Measurements from ENCODE around the gene HPSE. TPM values are rescaled to one million over a fixed set of nuclear protein-coding genes. Genes with fewer than 3 reads are reported as not detected.
A peak's percentile ranks its signal among the peaks of the same experiment; 100 is the strongest.

HPSE gene
- total and polyA plus RNA-seq, 9 of the 15 experiments (the other 6 are each of a cell fraction or from before 2014, with no cell fraction given) = 0.01 to 0.42 (median 0.14) TPM; not detected in 1

DNA sequence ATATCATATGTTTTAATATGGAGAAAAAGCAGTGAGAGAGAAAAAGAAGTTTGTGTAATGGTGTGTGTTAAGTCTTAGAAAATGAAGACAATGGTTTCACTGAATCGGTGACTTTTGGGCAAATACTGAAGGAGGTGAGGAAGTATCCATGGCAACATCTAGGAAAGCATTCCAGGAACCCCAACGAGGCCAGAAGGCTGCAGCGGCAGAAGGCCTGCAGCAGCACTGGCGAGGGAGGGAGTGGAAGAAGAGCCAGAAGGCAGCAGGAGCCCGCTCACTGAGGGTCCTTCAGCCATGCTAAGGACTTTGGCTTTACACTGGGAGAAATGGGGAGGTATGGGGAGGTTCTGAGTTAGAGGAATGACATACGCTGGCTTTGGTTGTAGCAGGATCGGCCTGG is 76.8 kb downstream of the HPSE start:
- TF ChIP-seq ZNF277 (CRISPR knock-in tag; IDR thresholded peaks at IDR 0.05; ENCODE audit: borderline replicate concordance) (no peak), RFX1 (IDR thresholded peaks at IDR 0.05) (peak; percentile 36)
- ChIA-PET CTCF (ENCODE audit: low intra/inter-chr PET ratio) (no interaction called here), POLR2A (no interaction called here)
- no peaks in the 10 kb centered on the region for H3K27me3 ChIP-seq (ENCODE audit: control insufficient read depth in 2 of 2, insufficient read depth in 2 of 2, low read length in 2 of 2)
- no peaks in the 10 kb centered on the region for H4K20me1 ChIP-seq (replicated peaks; ENCODE audit: control insufficient read depth, insufficient read depth, low read length)
- 82% methylated on average over 6 of the region's 7 CpGs for WGBS (ENCODE audit: insufficient coverage, low coverage, missing lambda C conversion rate)
- no peak overlapping the region for H2AFZ ChIP-seq (ENCODE audit: low read depth, low read length)
- no peak for ATAC-seq
- DNase-seq (ENCODE audit: extremely low read depth in 1 of 4, low spot score in 3 of 4) = no peak
- H3K79me2 ChIP-seq (ENCODE audit: control insufficient read depth, insufficient read depth, low read length) = no peaks in the 10 kb centered on the region
- H3K9ac ChIP-seq (ENCODE audit: insufficient read depth in 1 of 2, low read depth in 2 of 2, low read length in 2 of 2) = no peak overlapping the region
- peaks cover 0 to 3% of the 10 kb centered on the region in 2 experiments; a peak in 2 of 5 replicates for H3K4me1 ChIP-seq (replicated peaks in 1 of 2; ENCODE audit: control insufficient read depth in 2 of 2, insufficient read depth in 2 of 2, low read length in 2 of 2)
- no peak overlapping the region for H3K27ac ChIP-seq (ENCODE audit: extremely low read depth, low read depth, low read length)
- peaks cover 3% of the 10 kb centered on the region; the same call in 1 of the 3 replicates for H3K36me3 ChIP-seq (ENCODE audit: control insufficient read depth, insufficient read depth, low read length)
- intact Hi-C loops (cut with micrococcal nuclease) (no loop called here), in situ Hi-C loops (cut with MboI) (no loop called here)
- no peaks in the 10 kb centered on the region for H3K9me3 ChIP-seq (replicated peaks; ENCODE audit: control insufficient read depth, insufficient read depth, low read depth, low read length)
- BruUV-seq (replicated peaks) = no TSS peak
- no peaks in the 10 kb centered on the region for H3K9me1 ChIP-seq (ENCODE audit: control insufficient read depth, insufficient read depth, low read length)
- FAIRE-seq = no peak
- H3K4me3 ChIP-seq = no peak overlapping the region
- H3K4me2 ChIP-seq (ENCODE audit: insufficient read depth, low read length) = no peak overlapping the region

- intact Hi-C loops (cut with micrococcal nuclease) (no loop called here), in situ Hi-C loops (cut with MboI) (no loop called here)
- ChIA-PET POLR2A (interaction anchor here (0.6 kb wide), 1 partner anchor 279 kb away, joined by 3 read pairs; no protein-coding TSS in a partner anchor), CTCF (ENCODE audit: low intra/inter-chr PET ratio) (interaction anchor here (0.7 kb wide), 1 partner anchor 166 kb away, joined by 3 read pairs; no protein-coding TSS in a partner anchor)
- Histone ChIP-seq H2AFZ (ENCODE audit: low read depth, low read length) (no peak overlapping the region), H4K20me1 (replicated peaks; ENCODE audit: control insufficient read depth, insufficient read depth, low read length) (no peaks in the 10 kb centered on the region; the same call in 1 of the 2 replicates), H3K4me3 (no peak overlapping the region), H3K9me3 (replicated peaks; ENCODE audit: control insufficient read depth, insufficient read depth, low read depth, low read length) (no peaks in the 10 kb centered on the region), H3K9ac (ENCODE audit: insufficient read depth in 1 of 2, low read depth in 2 of 2, low read length in 2 of 2) (no peak overlapping the region), H3K4me1 (replicated peaks in 1 of 2; ENCODE audit: control insufficient read depth in 2 of 2, insufficient read depth in 2 of 2, low read length in 2 of 2) (no peaks in the 10 kb centered on the region; a peak in 2 of 5 replicates), H3K79me2 (ENCODE audit: control insufficient read depth, insufficient read depth, low read length) (no peaks in the 10 kb centered on the region), H3K27me3 (ENCODE audit: control insufficient read depth in 2 of 2, insufficient read depth in 2 of 2, low read length in 2 of 2) (no peaks in the 10 kb centered on the region), H3K4me2 (ENCODE audit: insufficient read depth, low read length) (no peak overlapping the region), H3K27ac (ENCODE audit: extremely low read depth, low read depth, low read length) (no peak overlapping the region), H3K36me3 (ENCODE audit: control insufficient read depth, insufficient read depth, low read length) (0 out of 3 replicates have a peak, but pooled peaks cover 3% of the 10 kb centered on the region), H3K9me1 (ENCODE audit: control insufficient read depth, insufficient read depth, low read length) (no peaks in the 10 kb centered on the region)
- DNase-seq (ENCODE audit: extremely low read depth in 1 of 4, low spot score in 3 of 4) = no peak
- no peak; the same call in 2 of the 3 replicates for ATAC-seq
- no TSS peak for BruUV-seq (replicated peaks)
- FAIRE-seq = peak; percentile 15
- 59% methylated on average over 1 of the region's 1 CpG for WGBS (ENCODE audit: insufficient coverage, low coverage, missing lambda C conversion rate)
- TF ChIP-seq RCOR1 (IDR thresholded peaks at IDR 0.05; ENCODE audit: borderline replicate concordance in 1 of 2, low read depth in 2 of 2, low read length in 2 of 2) = 0 out of 4 replicates have a peak, but pooled peaks of 1 of the 2 experiments have one; percentile 24
- TF ChIP-seq, protein P1, sequence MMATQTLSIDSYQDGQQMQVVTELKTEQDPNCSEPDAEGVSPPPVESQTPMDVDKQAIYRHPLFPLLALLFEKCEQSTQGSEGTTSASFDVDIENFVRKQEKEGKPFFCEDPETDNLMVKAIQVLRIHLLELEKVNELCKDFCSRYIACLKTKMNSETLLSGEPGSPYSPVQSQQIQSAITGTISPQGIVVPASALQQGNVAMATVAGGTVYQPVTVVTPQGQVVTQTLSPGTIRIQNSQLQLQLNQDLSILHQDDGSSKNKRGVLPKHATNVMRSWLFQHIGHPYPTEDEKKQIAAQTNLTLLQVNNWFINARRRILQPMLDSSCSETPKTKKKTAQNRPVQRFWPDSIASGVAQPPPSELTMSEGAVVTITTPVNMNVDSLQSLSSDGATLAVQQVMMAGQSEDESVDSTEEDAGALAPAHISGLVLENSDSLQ (IDR thresholded peaks at IDR 0.05) = peak; percentile 87
- TF ChIP-seq KAT2B (IDR thresholded peaks at IDR 0.05; ENCODE audit: low read depth, low read length) = no peak
- TF ChIP-seq, protein P2, sequence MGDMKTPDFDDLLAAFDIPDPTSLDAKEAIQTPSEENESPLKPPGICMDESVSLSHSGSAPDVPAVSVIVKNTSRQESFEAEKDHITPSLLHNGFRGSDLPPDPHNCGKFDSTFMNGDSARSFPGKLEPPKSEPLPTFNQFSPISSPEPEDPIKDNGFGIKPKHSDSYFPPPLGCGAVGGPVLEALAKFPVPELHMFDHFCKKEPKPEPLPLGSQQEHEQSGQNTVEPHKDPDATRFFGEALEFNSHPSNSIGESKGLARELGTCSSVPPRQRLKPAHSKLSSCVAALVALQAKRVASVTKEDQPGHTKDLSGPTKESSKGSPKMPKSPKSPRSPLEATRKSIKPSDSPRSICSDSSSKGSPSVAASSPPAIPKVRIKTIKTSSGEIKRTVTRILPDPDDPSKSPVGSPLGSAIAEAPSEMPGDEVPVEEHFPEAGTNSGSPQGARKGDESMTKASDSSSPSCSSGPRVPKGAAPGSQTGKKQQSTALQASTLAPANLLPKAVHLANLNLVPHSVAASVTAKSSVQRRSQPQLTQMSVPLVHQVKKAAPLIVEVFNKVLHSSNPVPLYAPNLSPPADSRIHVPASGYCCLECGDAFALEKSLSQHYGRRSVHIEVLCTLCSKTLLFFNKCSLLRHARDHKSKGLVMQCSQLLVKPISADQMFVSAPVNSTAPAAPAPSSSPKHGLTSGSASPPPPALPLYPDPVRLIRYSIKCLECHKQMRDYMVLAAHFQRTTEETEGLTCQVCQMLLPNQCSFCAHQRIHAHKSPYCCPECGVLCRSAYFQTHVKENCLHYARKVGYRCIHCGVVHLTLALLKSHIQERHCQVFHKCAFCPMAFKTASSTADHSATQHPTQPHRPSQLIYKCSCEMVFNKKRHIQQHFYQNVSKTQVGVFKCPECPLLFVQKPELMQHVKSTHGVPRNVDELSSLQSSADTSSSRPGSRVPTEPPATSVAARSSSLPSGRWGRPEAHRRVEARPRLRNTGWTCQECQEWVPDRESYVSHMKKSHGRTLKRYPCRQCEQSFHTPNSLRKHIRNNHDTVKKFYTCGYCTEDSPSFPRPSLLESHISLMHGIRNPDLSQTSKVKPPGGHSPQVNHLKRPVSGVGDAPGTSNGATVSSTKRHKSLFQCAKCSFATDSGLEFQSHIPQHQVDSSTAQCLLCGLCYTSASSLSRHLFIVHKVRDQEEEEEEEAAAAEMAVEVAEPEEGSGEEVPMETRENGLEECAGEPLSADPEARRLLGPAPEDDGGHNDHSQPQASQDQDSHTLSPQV (IDR thresholded peaks at IDR 0.05) = peak; percentile 22; the same call in 1 of the 2 replicates
- no peak for TF ChIP-seq SMAD4 (CRISPR knock-in tag; conservative IDR thresholded peaks at IDR 0.05)
These were observed 79.1 kb downstream of the HPSE start for GRCh38 chr4:83255584-83255983.

Data from K562 (cell line).